Measurements from ENCODE around the gene DPH1.

GRCh38 chr17:2022647-2023240, 7.2 kb upstream of the DPH1 start:
- TF ChIP-seq POLR2A (IDR thresholded peaks at IDR 0.05): no peak
- TF ChIP-seq CTCF (IDR thresholded peaks at IDR 0.05): no peak

Measured in gastroesophageal sphincter (tissue), 3 donors.